NOMO-1 treated with dmso at 0.1 percent for 144 hours (cell line): ENCODE results near the gene LUZP4.
"Not testable (repeated sequence)": the region's sequence is repeated elsewhere in the genome, so short reads cannot be mapped to it uniquely, and the experiment has no call there.

Source experiments
- DNase-seq: peaks from one replicate; lab custom pipeline; 2025; ENCODE audit not compliant: unreplicated experiment; lab: John Stamatoyannopoulos, UW

LUZP4 gene

GRCh38 chrX:115337491-115338144 lies 48.1 kb downstream of the LUZP4 start:
- DNase-seq = no peak

- no peak for DNase-seq
These were observed 50.0 kb downstream of the LUZP4 start for GRCh38 chrX:115339441-115340025.

- no peak for DNase-seq
These were observed 51.9 kb downstream of the LUZP4 start for GRCh38 chrX:115341421-115341820.

GRCh38 chrX:115344885-115345614 lies 55.5 kb downstream of the LUZP4 start:
- DNase-seq = no peak

GRCh38 chrX:115345615-115346014 lies 56.1 kb downstream of the LUZP4 start:
- no peak for DNase-seq

GRCh38 chrX:115346738-115347137 lies 57.2 kb downstream of the LUZP4 start:
- DNase-seq = not testable (repeated sequence)

GRCh38 chrX:115348446-115349225 lies 59.1 kb downstream of the LUZP4 start:
- DNase-seq = no peak

- no peak for DNase-seq
These were observed 61.3 kb downstream of the LUZP4 start for GRCh38 chrX:115350711-115351381.

GRCh38 chrX:115356369-115356768 lies 66.9 kb downstream of the LUZP4 start:
- no peak for DNase-seq
